Coronary artery (tissue), 2 donors: Measurements from ENCODE around the gene CEACAM7.

Experiments used
- DNase-seq: peaks from one replicate; pipeline ENCODE4 v3.0.0-alpha.2; 2017; ENCODE audit warnings: low spot score
- H3K27ac ChIP-seq, 2 donors: fragments of 200-600 bp; sonication (generic); one replicate each; pipeline ENCODE4 v1.5.1; 2016 to 2019
- H3K4me3 ChIP-seq: fragments of 200-600 bp; sonication (generic); 2 replicates; pipeline ENCODE4 v1.5.1; 2016; ENCODE audit warnings: mild to moderate bottlenecking, moderate library complexity
- CTCF ChIP-seq: fragments of 200-600 bp; sonication (generic); IDR thresholded peaks from one replicate; pipeline ENCODE4 v1.5.1; 2019; ENCODE audit warnings: antibody characterized with exemption

CEACAM7 gene

GRCh38 chr19:41627966-41628675 lies 59.9 kb downstream of the CEACAM7 start:
- no peak for DNase-seq
- no peak overlapping the region for H3K27ac ChIP-seq
- H3K4me3 ChIP-seq: no peak overlapping the region
- TF ChIP-seq CTCF: no peak

GRCh38 chr19:41626877-41627276 lies 61.2 kb downstream of the CEACAM7 start, which contains the start of gene CEACAM4:
Gene CEACAM4, minus strand, starts transcription at chr19:41627074. Its CDS starts 111 bp downstream, at chr19:41626963.
- no peak within 1 kb of the TSS for H3K4me3 ChIP-seq
- no peak for DNase-seq
- TF ChIP-seq CTCF: no peak
- no peak within 1 kb of the TSS for H3K27ac ChIP-seq

GRCh38 chr19:41626278-41626677 lies 61.8 kb downstream of the CEACAM7 start:
- no peak overlapping the region for H3K27ac ChIP-seq

GRCh38 chr19:41624937-41625336 lies 63.1 kb downstream of the CEACAM7 start:
- no peak for TF ChIP-seq CTCF
- DNase-seq: no peak
- Histone ChIP-seq H3K27ac (no peak overlapping the region), H3K4me3 (no peak overlapping the region)

More at GRCh38 chr19:41626278-41626677, 61.8 kb downstream of the CEACAM7 start:
- no peak for DNase-seq
- no peak overlapping the region for H3K4me3 ChIP-seq
- TF ChIP-seq CTCF: no peak

- Histone ChIP-seq H3K27ac (no peak overlapping the region), H3K4me3 (no peak overlapping the region)
- DNase-seq: no peak
- no peak for TF ChIP-seq CTCF
Observed at GRCh38 chr19:41624515-41624914, 63.6 kb downstream of the CEACAM7 start.

GRCh38 chr19:41623360-41623759 lies 64.7 kb downstream of the CEACAM7 start:
- Histone ChIP-seq H3K27ac (no peak overlapping the region), H3K4me3 (no peak overlapping the region)
- TF ChIP-seq CTCF: no peak
- DNase-seq: no peak
